Activated CD4-positive, alpha-beta T cell treated with anti-CD3 and anti-CD28 coated beads, Interleukin-2, amount 10 ng/mL, durations not matched to agents 7 days and 5 days (primary cell): ENCODE results near the gene MPI. TPM values are rescaled to one million over a fixed set of nuclear protein-coding genes. Genes with fewer than 3 reads are reported as not detected.

Experiments
- CTCF ChIA-PET: fragments of 350-600 bp; sonication (Branson Sonifier 250); formaldehyde crosslinking; loops from one replicate; lab custom pipeline; 2021; ENCODE audit warnings: antibody characterized with exemption; lab: Charles Lee
- POLR2A ChIA-PET: fragments of 350-600 bp; sonication (Branson Sonifier 250); formaldehyde crosslinking; loops from one replicate; lab custom pipeline; 2021; ENCODE audit warnings: antibody characterized with exemption; lab: Charles Lee
- DNase-seq: peaks from one replicate; pipeline ENCODE4 v3.0.0-alpha.2; 2020
- H3K27ac Mint-ChIP-seq: one replicate; pipeline ENCODE4 v1.8.0; 2021; ENCODE audit warnings: mild to moderate bottlenecking, moderate library complexity, mixed read lengths
- H3K27me3 Mint-ChIP-seq: one replicate; pipeline ENCODE4 v1.8.0; 2021; ENCODE audit warnings: mixed read lengths
- H3K36me3 Mint-ChIP-seq: one replicate; pipeline ENCODE4 v1.8.0; 2021; ENCODE audit warnings: low read depth, mixed read lengths
- H3K4me1 Mint-ChIP-seq: one replicate; pipeline ENCODE4 v1.8.0; 2021; ENCODE audit warnings: mixed read lengths
- H3K4me3 Mint-ChIP-seq: one replicate; pipeline ENCODE4 v1.8.0; 2021; ENCODE audit warnings: mild to moderate bottlenecking, moderate library complexity, mixed read lengths
- H3K9me3 Mint-ChIP-seq: one replicate; pipeline ENCODE4 v1.8.0; 2021; ENCODE audit warnings: mixed read lengths
- total RNA-seq, 2 experiments: library from RNA; stranded (reverse); gene quantifications; one replicate each; pipeline ENCODE4 v1.2.3, GENCODE V29; 2021

MPI gene
- total RNA-seq: 10 to 100 TPM; 58.1 to 64.1 TPM

GRCh38 chr15:74889883-74890664 lies at the start of gene MPI:
MPI (plus strand) TSS chr15:74890042; CDS start chr15:74890074, 32 bp downstream.
- Mint-ChIP-seq H3K4me1 (peaks cover 53% of the 10 kb centered on the region), H3K4me3 (peak within 1 kb of the TSS; percentile 92), H3K9me3 (no peaks in the 10 kb centered on the region), H3K36me3 (peaks cover 37% of the 10 kb centered on the region), H3K27me3 (no peaks in the 10 kb centered on the region), H3K27ac (peak within 1 kb of the TSS; percentile 88)
- POLR2A ChIA-PET: no interaction called here
- CTCF ChIA-PET: interaction anchor here (0.9 to 2.8 kb wide), 9 partner anchors 12 to 119 kb away, joined by 3 to 17 read pairs (median 4); no protein-coding TSS in a partner anchor
- DNase-seq: peak; percentile 89

GRCh38 chr15:74840851-74841775 lies 48.7 kb upstream of the MPI start:
- H3K27ac Mint-ChIP-seq: no peak overlapping the region
- H3K4me1 Mint-ChIP-seq: peaks cover 50% of the 10 kb centered on the region
- no peaks in the 10 kb centered on the region for H3K27me3 Mint-ChIP-seq
- H3K9me3 Mint-ChIP-seq: no peaks in the 10 kb centered on the region
- H3K4me3 Mint-ChIP-seq: peak overlapping the region; percentile 92
- CTCF ChIA-PET: interaction anchor here (1.1 to 1.9 kb wide), 7 partner anchors 8 to 206 kb away, joined by 3 to 7 read pairs (median 4); no protein-coding TSS in a partner anchor
- peaks cover 22% of the 10 kb centered on the region for H3K36me3 Mint-ChIP-seq
- no peak for DNase-seq
- POLR2A ChIA-PET: interaction anchor here (0.6 kb wide), 1 partner anchor 67 kb away, joined by 6 read pairs; no protein-coding TSS in a partner anchor

- no peak for DNase-seq
- Mint-ChIP-seq H3K27me3 (no peaks in the 10 kb centered on the region), H3K4me1 (peaks cover 54% of the 10 kb centered on the region), H3K4me3 (peak overlapping the region; percentile 92), H3K9me3 (no peaks in the 10 kb centered on the region), H3K36me3 (peaks cover 27% of the 10 kb centered on the region), H3K27ac (peak overlapping the region; percentile 88)
- ChIA-PET POLR2A (no interaction called here), CTCF (interaction anchor here (0.9 to 3.3 kb wide), 13 partner anchors 9 to 71 kb away, joined by 3 to 23 read pairs (median 4); no protein-coding TSS in a partner anchor)
Observed at GRCh38 chr15:74841891-74842373, 47.9 kb upstream of the MPI start.

- H3K27me3 Mint-ChIP-seq: no peaks in the 10 kb centered on the region
- peak; percentile 93 for DNase-seq
- peak within 1 kb of the TSS; percentile 95 for H3K27ac Mint-ChIP-seq
- CTCF ChIA-PET: interaction anchor here (0.6 to 3.3 kb wide), 23 partner anchors 10 to 265 kb away, joined by 3 to 23 read pairs (median 3); partner anchors contain the start of genes EDC3 and FAM219B
- peak within 1 kb of the TSS; percentile 92 for H3K4me3 Mint-ChIP-seq
- POLR2A ChIA-PET: no interaction called here
- H3K36me3 Mint-ChIP-seq: peaks cover 34% of the 10 kb centered on the region
- no peaks in the 10 kb centered on the region for H3K9me3 Mint-ChIP-seq
- H3K4me1 Mint-ChIP-seq: peaks cover 58% of the 10 kb centered on the region
Observed at GRCh38 chr15:74842581-74843444, 47.0 kb upstream of the MPI start, which contains the start of gene ULK3. ULK3 (minus strand) TSS chr15:74843156; CDS start chr15:74843105, 51 bp downstream.

GRCh38 chr15:74843445-74843828 lies 46.4 kb upstream of the MPI start:
- POLR2A ChIA-PET: no interaction called here
- CTCF ChIA-PET: interaction anchor here (0.6 to 3.3 kb wide), 14 partner anchors 15 to 208 kb away, joined by 3 to 23 read pairs (median 5); partner anchors contain the start of genes EDC3 and FAM219B
- H3K4me3 Mint-ChIP-seq: peak overlapping the region; percentile 79
- no peaks in the 10 kb centered on the region for H3K9me3 Mint-ChIP-seq
- H3K4me1 Mint-ChIP-seq: peaks cover 58% of the 10 kb centered on the region
- no peak for DNase-seq
- H3K27me3 Mint-ChIP-seq: no peaks in the 10 kb centered on the region
- peaks cover 39% of the 10 kb centered on the region for H3K36me3 Mint-ChIP-seq
- peak overlapping the region; percentile 95 for H3K27ac Mint-ChIP-seq

GRCh38 chr15:74843891-74844299 lies 45.9 kb upstream of the MPI start:
- POLR2A ChIA-PET: no interaction called here
- Mint-ChIP-seq H3K27ac (peak overlapping the region; percentile 95), H3K4me1 (peaks cover 58% of the 10 kb centered on the region), H3K36me3 (peaks cover 44% of the 10 kb centered on the region), H3K27me3 (no peaks in the 10 kb centered on the region), H3K4me3 (peak overlapping the region; percentile 79), H3K9me3 (no peaks in the 10 kb centered on the region)
- no peak for DNase-seq
- CTCF ChIA-PET: interaction anchor here (0.6 to 3.3 kb wide), 18 partner anchors 11 to 148 kb away, joined by 3 to 23 read pairs (median 4); partner anchors contain the start of genes EDC3 and FAM219B

- DNase-seq: no peak
- Mint-ChIP-seq H3K27ac (peak overlapping the region; percentile 95), H3K4me3 (peak overlapping the region; percentile 48), H3K27me3 (no peaks in the 10 kb centered on the region), H3K4me1 (peaks cover 58% of the 10 kb centered on the region), H3K9me3 (no peaks in the 10 kb centered on the region), H3K36me3 (peaks cover 43% of the 10 kb centered on the region)
- POLR2A ChIA-PET: interaction anchor here (0.6 to 1.3 kb wide), 4 partner anchors 25 to 624 kb away, joined by 3 to 5 read pairs (median 3); partner anchors contain the start of gene COX5A
- CTCF ChIA-PET: interaction anchor here (0.6 to 3.3 kb wide), 17 partner anchors 9 to 74 kb away, joined by 3 to 23 read pairs (median 4); partner anchors contain the start of genes FAM219B and MPI
Observed at GRCh38 chr15:74844319-74845207, 45.3 kb upstream of the MPI start.

- CTCF ChIA-PET: interaction anchor here (0.6 to 3.3 kb wide), 13 partner anchors 8 to 74 kb away, joined by 3 to 23 read pairs (median 4); partner anchors contain the start of gene FAM219B
- H3K36me3 Mint-ChIP-seq: peaks cover 43% of the 10 kb centered on the region
Observed at GRCh38 chr15:74845208-74845568, 44.7 kb upstream of the MPI start.

GRCh38 chr15:74845581-74845980 lies 44.3 kb upstream of the MPI start:
- H3K4me1 Mint-ChIP-seq: peaks cover 57% of the 10 kb centered on the region
- ChIA-PET CTCF (interaction anchor here (0.5 to 1.9 kb wide), 9 partner anchors 8 to 56 kb away, joined by 3 to 7 read pairs (median 4); no protein-coding TSS in a partner anchor), POLR2A (interaction anchor here (1.3 kb wide), 1 partner anchor 24 kb away, joined by 5 read pairs; no protein-coding TSS in a partner anchor)
- H3K36me3 Mint-ChIP-seq: peaks cover 45% of the 10 kb centered on the region
- H3K27ac Mint-ChIP-seq: peak overlapping the region; percentile 95
- peak; percentile 41 for DNase-seq
- peak overlapping the region; percentile 48 for H3K4me3 Mint-ChIP-seq
- no peaks in the 10 kb centered on the region for H3K9me3 Mint-ChIP-seq
- H3K27me3 Mint-ChIP-seq: no peaks in the 10 kb centered on the region

More at GRCh38 chr15:74845208-74845568, 44.7 kb upstream of the MPI start:
- POLR2A ChIA-PET: interaction anchor here (0.7 to 1.3 kb wide), 2 partner anchors 25 to 39 kb away, joined by 3 to 5 read pairs; no protein-coding TSS in a partner anchor
- DNase-seq: peak; percentile 78
- Mint-ChIP-seq H3K27ac (peak overlapping the region; percentile 95), H3K4me1 (peaks cover 58% of the 10 kb centered on the region), H3K4me3 (peak overlapping the region; percentile 48), H3K9me3 (no peaks in the 10 kb centered on the region), H3K27me3 (no peaks in the 10 kb centered on the region)

- DNase-seq: no peak
- H3K27me3 Mint-ChIP-seq: no peaks in the 10 kb centered on the region
- peaks cover 39% of the 10 kb centered on the region for H3K4me1 Mint-ChIP-seq
- H3K27ac Mint-ChIP-seq: no peak overlapping the region
- H3K4me3 Mint-ChIP-seq: no peak overlapping the region
- H3K36me3 Mint-ChIP-seq: peaks cover 46% of the 10 kb centered on the region
- POLR2A ChIA-PET: no interaction called here
- CTCF ChIA-PET: interaction anchor here (1.2 to 3.0 kb wide), 5 partner anchors 11 to 60 kb away, joined by 3 to 11 read pairs (median 8); no protein-coding TSS in a partner anchor
- H3K9me3 Mint-ChIP-seq: no peaks in the 10 kb centered on the region
Observed at GRCh38 chr15:74847432-74847831, 42.4 kb upstream of the MPI start.
